ENCODE results near the gene ALG1L2. TPM values are rescaled to one million over a fixed set of nuclear protein-coding genes. Genes with fewer than 3 reads are reported as not detected.
A peak's percentile ranks its signal among the peaks of the same experiment; 100 is the strongest.
"Not testable (repeated sequence)": the region's sequence is repeated elsewhere in the genome, so short reads cannot be mapped to it uniquely, and the experiment has no call there.

The ALG1L2 gene
- total RNA-seq, 2 donors from 2014 or later = 5.2 to 10.1 TPM

- not testable (repeated sequence) for H3K36me3 ChIP-seq (ENCODE audit: control insufficient read depth, insufficient read depth, low read length); H3K27ac Mint-ChIP-seq; H3K9me3 ChIP-seq (ENCODE audit: control insufficient read depth, low read length); H3K27me3 Mint-ChIP-seq (ENCODE audit: insufficient read depth); H3K4me3 Mint-ChIP-seq; H3K4me1 Mint-ChIP-seq; H3K9me3 Mint-ChIP-seq; H3K27me3 ChIP-seq (ENCODE audit: control insufficient read depth, insufficient read depth, low read length, poor library complexity, severe bottlenecking); H3K4me1 ChIP-seq (ENCODE audit: control insufficient read depth, insufficient read depth, low read length); H3K27ac ChIP-seq (ENCODE audit: low read depth, low read length); DNase-seq; H3K9ac ChIP-seq (ENCODE audit: extremely low read depth, low read length, poor library complexity, severe bottlenecking); H3K4me3 ChIP-seq (ENCODE audit: low read length); H3K36me3 Mint-ChIP-seq (ENCODE audit: low read depth)
- 91 to 97% methylated on average over 4 to 8 of the region's 8 CpGs for WGBS, 2 experiments (ENCODE audit: insufficient coverage in 1 of 2, insufficient read length in 1 of 2)
Measured at GRCh38 chr3:130097096-130097495, 15.5 kb downstream of the ALG1L2 start.

GRCh38 chr3:130097690-130098638, 16.3 kb downstream of the ALG1L2 start:
- TF ChIP-seq CTCF (conservative IDR thresholded peaks at IDR 0.05) = peak; percentile 72
- not testable (repeated sequence) for H3K4me3 ChIP-seq (ENCODE audit: low read length); H3K9me3 ChIP-seq (ENCODE audit: control insufficient read depth, low read length); H3K4me1 Mint-ChIP-seq; H3K27me3 Mint-ChIP-seq (ENCODE audit: insufficient read depth); H3K9ac ChIP-seq (ENCODE audit: extremely low read depth, low read length, poor library complexity, severe bottlenecking); H3K27me3 ChIP-seq (ENCODE audit: control insufficient read depth, insufficient read depth, low read length, poor library complexity, severe bottlenecking); H3K4me1 ChIP-seq (ENCODE audit: control insufficient read depth, insufficient read depth, low read length); H3K27ac Mint-ChIP-seq; H3K36me3 ChIP-seq (ENCODE audit: control insufficient read depth, insufficient read depth, low read length); H3K4me3 Mint-ChIP-seq; DNase-seq; H3K9me3 Mint-ChIP-seq; H3K36me3 Mint-ChIP-seq (ENCODE audit: low read depth); H3K27ac ChIP-seq (ENCODE audit: low read depth, low read length)
- 33 to 70% methylated on average over 3 to 14 of the region's 16 CpGs for WGBS, 2 experiments (ENCODE audit: insufficient coverage in 1 of 2, insufficient read length in 1 of 2)

DNA sequence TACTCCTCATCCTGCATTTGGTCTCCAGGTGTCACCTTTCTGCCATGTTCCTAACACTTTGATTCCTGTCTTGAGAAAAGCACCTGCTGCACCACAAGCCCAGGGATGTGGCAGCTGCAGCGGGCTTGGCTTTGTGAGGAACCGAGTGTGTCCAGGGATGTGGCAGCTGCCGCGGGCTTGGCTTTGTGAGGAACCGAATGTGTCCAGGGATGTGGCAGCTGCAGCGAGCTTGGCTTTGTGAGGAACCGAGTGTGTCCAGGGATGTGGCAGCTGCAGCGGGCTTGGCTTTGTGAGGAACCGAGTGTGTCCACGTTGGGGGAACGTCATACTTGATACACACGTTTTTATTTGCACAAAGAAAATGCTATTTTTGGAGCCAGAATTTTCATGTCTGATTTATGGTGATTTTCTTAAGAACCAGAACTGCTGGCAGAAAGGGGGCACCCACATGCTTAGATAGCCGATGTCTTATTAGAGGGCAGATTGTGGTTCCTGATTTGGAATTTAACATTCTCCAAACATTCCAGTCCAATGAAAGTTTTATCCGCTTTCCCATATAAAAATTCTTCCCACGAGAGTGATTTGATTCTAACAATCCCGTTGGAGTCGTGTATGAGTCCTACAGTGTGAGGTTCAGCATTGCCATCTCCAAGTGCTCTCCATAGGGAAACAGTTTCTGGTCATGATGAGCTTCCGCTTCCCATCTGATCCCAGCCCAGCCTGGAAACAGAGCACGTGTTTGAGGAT, 17.2 kb downstream of the ALG1L2 start:
- not testable (repeated sequence) for H3K27me3 Mint-ChIP-seq (ENCODE audit: insufficient read depth); DNase-seq; H3K4me3 Mint-ChIP-seq

DNA sequence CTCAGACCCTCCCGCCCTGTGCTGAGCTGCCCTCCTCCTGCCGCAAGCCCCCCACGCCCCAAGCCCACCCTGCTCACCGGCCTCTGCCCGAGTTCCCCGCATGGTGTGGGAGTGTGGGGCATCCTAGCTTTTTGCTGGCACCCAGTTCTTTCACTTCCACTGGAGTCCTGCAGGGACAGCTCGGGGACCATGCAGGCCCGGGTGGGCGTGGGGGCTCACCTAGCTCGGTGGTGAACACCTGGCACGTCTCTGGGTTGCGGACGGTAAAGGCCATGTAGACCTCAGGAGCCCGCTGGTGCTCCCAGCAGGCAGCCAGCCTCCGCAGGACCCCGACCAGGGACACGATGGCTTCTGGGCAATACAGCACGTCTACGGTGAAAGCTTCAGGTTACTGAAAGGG, 20.9 kb downstream of the ALG1L2 start:
- H3K9me3 Mint-ChIP-seq; H3K27ac ChIP-seq (ENCODE audit: low read depth, low read length); H3K27ac Mint-ChIP-seq; H3K36me3 ChIP-seq (ENCODE audit: control insufficient read depth, insufficient read depth, low read length); H3K27me3 Mint-ChIP-seq (ENCODE audit: insufficient read depth); H3K9me3 ChIP-seq (ENCODE audit: control insufficient read depth, low read length); H3K9ac ChIP-seq (ENCODE audit: extremely low read depth, low read length, poor library complexity, severe bottlenecking); H3K4me1 ChIP-seq (ENCODE audit: control insufficient read depth, insufficient read depth, low read length); H3K4me3 Mint-ChIP-seq; DNase-seq; H3K27me3 ChIP-seq (ENCODE audit: control insufficient read depth, insufficient read depth, low read length, poor library complexity, severe bottlenecking); H3K4me3 ChIP-seq (ENCODE audit: low read length): not testable (repeated sequence)
- Mint-ChIP-seq H3K4me1 (peaks cover 10% of the 10 kb centered on the region), H3K36me3 (ENCODE audit: low read depth) (peaks cover 14% of the 10 kb centered on the region)
- WGBS, 2 experiments (ENCODE audit: insufficient coverage in 1 of 2, insufficient read length in 1 of 2) = 88% methylated on average over 3 to 19 of the region's 19 CpGs

More for the DNA sequence above, 17.2 kb downstream of the ALG1L2 start:
- H3K9me3 ChIP-seq (ENCODE audit: control insufficient read depth, low read length); H3K36me3 ChIP-seq (ENCODE audit: control insufficient read depth, insufficient read depth, low read length); H3K27ac ChIP-seq (ENCODE audit: low read depth, low read length); H3K27me3 ChIP-seq (ENCODE audit: control insufficient read depth, insufficient read depth, low read length, poor library complexity, severe bottlenecking); H3K4me3 ChIP-seq (ENCODE audit: low read length); H3K9me3 Mint-ChIP-seq; H3K36me3 Mint-ChIP-seq (ENCODE audit: low read depth); H3K4me1 ChIP-seq (ENCODE audit: control insufficient read depth, insufficient read depth, low read length); H3K9ac ChIP-seq (ENCODE audit: extremely low read depth, low read length, poor library complexity, severe bottlenecking); H3K4me1 Mint-ChIP-seq; H3K27ac Mint-ChIP-seq: not testable (repeated sequence)
- WGBS, 2 experiments (ENCODE audit: insufficient coverage in 1 of 2, insufficient read length in 1 of 2) = 87 to 97% methylated on average over 5 to 19 of the region's 19 CpGs

GRCh38 chr3:130104191-130104590, 22.6 kb downstream of the ALG1L2 start:
- DNase-seq; H3K27me3 Mint-ChIP-seq (ENCODE audit: insufficient read depth): not testable (repeated sequence)

GRCh38 chr3:130107333-130107995, 25.8 kb downstream of the ALG1L2 start:
- not testable (repeated sequence) for H3K4me1 ChIP-seq (ENCODE audit: control insufficient read depth, insufficient read depth, low read length); H3K9ac ChIP-seq (ENCODE audit: extremely low read depth, low read length, poor library complexity, severe bottlenecking); H3K27ac Mint-ChIP-seq; H3K36me3 ChIP-seq (ENCODE audit: control insufficient read depth, insufficient read depth, low read length); H3K9me3 ChIP-seq (ENCODE audit: control insufficient read depth, low read length); H3K4me1 Mint-ChIP-seq; H3K27me3 ChIP-seq (ENCODE audit: control insufficient read depth, insufficient read depth, low read length, poor library complexity, severe bottlenecking); H3K27ac ChIP-seq (ENCODE audit: low read depth, low read length); H3K4me3 Mint-ChIP-seq; H3K27me3 Mint-ChIP-seq (ENCODE audit: insufficient read depth); H3K4me3 ChIP-seq (ENCODE audit: low read length); DNase-seq; H3K9me3 Mint-ChIP-seq
- WGBS, 2 experiments (ENCODE audit: insufficient coverage in 1 of 2, insufficient read length in 1 of 2) = 96 to 100% methylated on average over 2 to 10 of the region's 13 CpGs
- peaks cover 17% of the 10 kb centered on the region for H3K36me3 Mint-ChIP-seq (ENCODE audit: low read depth)

More at GRCh38 chr3:130104191-130104590, 22.6 kb downstream of the ALG1L2 start:
- not testable (repeated sequence) for H3K27me3 ChIP-seq (ENCODE audit: control insufficient read depth, insufficient read depth, low read length, poor library complexity, severe bottlenecking); H3K27ac Mint-ChIP-seq; H3K4me1 Mint-ChIP-seq; H3K9ac ChIP-seq (ENCODE audit: extremely low read depth, low read length, poor library complexity, severe bottlenecking); H3K4me3 ChIP-seq (ENCODE audit: low read length); H3K36me3 ChIP-seq (ENCODE audit: control insufficient read depth, insufficient read depth, low read length); H3K9me3 ChIP-seq (ENCODE audit: control insufficient read depth, low read length); H3K4me3 Mint-ChIP-seq; H3K9me3 Mint-ChIP-seq; H3K4me1 ChIP-seq (ENCODE audit: control insufficient read depth, insufficient read depth, low read length); H3K27ac ChIP-seq (ENCODE audit: low read depth, low read length)
- WGBS, 2 experiments (ENCODE audit: insufficient coverage in 1 of 2, insufficient read length in 1 of 2) = 95 to 100% methylated on average over 7 to 11 of the region's 14 CpGs
- peaks cover 17% of the 10 kb centered on the region for H3K36me3 Mint-ChIP-seq (ENCODE audit: low read depth)

Data from endodermal cell (in vitro differentiated cells).